ENCODE results near the gene SLC22A23.

DNA sequence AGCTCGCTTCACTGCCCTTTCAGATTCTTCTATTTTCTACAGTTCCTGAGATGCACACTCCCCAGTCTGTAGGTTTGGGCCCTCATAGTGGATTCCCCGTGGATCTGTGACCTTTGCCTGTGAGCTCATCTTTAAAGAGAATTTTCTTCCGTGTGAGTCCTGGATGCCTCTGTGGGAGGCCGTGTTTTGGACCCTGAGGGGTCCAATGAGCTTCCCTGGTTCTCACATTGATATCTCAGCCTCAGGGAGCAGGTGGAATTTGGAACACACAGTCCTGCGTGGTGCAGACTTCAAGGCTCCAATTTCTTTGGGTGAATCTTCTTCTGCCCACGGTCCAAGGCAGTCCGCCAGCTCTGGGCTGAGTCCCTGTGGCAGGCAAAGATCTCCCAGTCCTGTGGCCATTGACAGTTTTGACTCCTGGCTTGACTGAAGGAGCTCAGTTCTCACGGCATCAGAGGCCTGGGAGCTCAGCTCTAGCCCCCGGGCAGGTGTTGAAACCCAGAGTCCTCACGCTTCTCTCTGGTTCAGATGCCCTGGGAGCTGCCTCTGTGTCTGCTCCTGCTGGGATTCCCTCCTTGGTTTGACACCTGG, 137.1 kb downstream of the SLC22A23 start:
- no peak for TF ChIP-seq NFRKB (IDR thresholded peaks at IDR 0.05)
- no peak for TF ChIP-seq FOXK2 (IDR thresholded peaks at IDR 0.05)
- no peak for TF ChIP-seq BHLHE40 (IDR thresholded peaks at IDR 0.05; ENCODE audit: borderline replicate concordance)
- TF ChIP-seq ELF4 (IDR thresholded peaks at IDR 0.05): no peak
- no peak for TF ChIP-seq SP1 (IDR thresholded peaks at IDR 0.05)
- no peak for TF ChIP-seq SUZ12 (IDR thresholded peaks at IDR 0.05)
- no peak for TF ChIP-seq HDGF (IDR thresholded peaks at IDR 0.05; ENCODE audit: borderline replicate concordance)
- no peak for TF ChIP-seq FOXM1 (IDR thresholded peaks at IDR 0.05; ENCODE audit: borderline replicate concordance)
- TF ChIP-seq, protein P1, sequence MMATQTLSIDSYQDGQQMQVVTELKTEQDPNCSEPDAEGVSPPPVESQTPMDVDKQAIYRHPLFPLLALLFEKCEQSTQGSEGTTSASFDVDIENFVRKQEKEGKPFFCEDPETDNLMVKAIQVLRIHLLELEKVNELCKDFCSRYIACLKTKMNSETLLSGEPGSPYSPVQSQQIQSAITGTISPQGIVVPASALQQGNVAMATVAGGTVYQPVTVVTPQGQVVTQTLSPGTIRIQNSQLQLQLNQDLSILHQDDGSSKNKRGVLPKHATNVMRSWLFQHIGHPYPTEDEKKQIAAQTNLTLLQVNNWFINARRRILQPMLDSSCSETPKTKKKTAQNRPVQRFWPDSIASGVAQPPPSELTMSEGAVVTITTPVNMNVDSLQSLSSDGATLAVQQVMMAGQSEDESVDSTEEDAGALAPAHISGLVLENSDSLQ (IDR thresholded peaks at IDR 0.05): no peak
- TF ChIP-seq ZNF384 (IDR thresholded peaks at IDR 0.05): no peak
- no peak for TF ChIP-seq L3MBTL2 (conservative IDR thresholded peaks at IDR 0.05)
- no peak for TF ChIP-seq LEF1 (IDR thresholded peaks at IDR 0.05; ENCODE audit: borderline replicate concordance)

Data from HEK293T (cell line).